Measurements from ENCODE around the gene FBN1. TPM values are rescaled to one million over a fixed set of nuclear protein-coding genes. Genes with fewer than 3 reads are reported as not detected.

Gene FBN1
- total and polyA plus RNA-seq, 2 of the 13 experiments (the other 11 are each of a cell fraction or from before 2014, with no cell fraction given): 1.5 to 3.0 TPM

DNA sequence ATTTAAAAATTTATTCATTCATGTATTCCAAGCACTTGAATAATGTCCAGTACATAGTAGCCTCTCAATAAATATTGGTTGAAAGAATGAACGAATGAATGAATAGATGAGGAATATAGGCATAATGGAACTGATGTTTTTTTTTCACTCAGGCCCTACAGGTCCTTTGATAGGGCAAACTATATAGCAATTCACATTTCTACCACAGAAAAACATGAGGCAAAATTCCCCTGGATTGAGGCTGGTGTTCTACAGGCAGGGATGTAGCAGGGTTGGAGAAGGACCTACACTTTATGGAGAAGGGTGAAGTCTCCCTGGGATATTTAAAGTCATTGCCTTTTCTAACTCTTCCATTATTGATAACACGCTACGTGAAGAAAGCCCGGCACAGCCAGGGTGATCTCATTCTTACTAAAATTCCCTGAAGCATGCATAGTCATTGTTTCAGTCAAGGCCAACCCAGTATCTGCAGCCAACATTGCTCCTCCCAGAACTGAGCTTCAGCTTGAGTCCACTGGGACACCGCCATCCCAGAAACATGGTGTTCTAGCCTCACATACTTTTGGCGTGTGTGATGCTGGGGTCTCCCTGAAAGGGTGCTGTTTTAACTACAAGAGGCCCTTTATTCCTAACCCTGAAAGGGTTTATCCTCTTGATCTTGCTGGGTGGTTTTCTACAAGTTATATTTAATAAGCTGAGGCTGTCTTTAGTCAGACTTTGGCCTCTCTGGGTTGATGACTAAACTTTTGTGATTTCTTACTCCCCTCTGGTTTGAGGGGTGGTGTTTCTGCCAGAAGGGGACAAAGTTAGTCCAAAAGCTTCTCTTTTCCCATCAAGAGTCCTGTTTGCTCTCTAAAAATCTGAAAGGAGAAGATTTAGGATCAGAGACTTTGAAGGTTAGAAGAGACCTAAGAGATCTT, 25.9 kb upstream of the FBN1 start:
- no peak overlapping the region for H3K4me2 ChIP-seq (ENCODE audit: low read depth, low read length)
- 57% methylated on average over 6 of the region's 6 CpGs for WGBS (ENCODE audit: low lambda C conversion rate)
- no peak for FAIRE-seq
- H4K20me1 ChIP-seq (ENCODE audit: insufficient read depth, low read length): no peaks in the 10 kb centered on the region
- no peak overlapping the region for H3K27ac ChIP-seq (ENCODE audit: extremely low read length, insufficient read depth, low read length)
- TF ChIP-seq, protein P1, sequence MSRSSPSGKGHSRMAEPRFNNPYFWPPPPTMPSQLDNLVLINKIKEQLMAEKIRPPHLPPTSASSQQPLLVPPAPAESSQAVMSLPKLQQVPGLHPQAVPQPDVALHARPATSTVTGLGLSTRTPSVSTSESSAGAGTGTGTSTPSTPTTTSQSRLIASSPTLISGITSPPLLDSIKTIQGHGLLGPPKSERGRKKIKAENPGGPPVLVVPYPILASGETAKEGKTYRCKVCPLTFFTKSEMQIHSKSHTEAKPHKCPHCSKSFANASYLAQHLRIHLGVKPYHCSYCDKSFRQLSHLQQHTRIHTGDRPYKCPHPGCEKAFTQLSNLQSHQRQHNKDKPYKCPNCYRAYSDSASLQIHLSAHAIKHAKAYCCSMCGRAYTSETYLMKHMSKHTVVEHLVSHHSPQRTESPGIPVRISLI (CRISPR knock-in tag; IDR thresholded peaks at IDR 0.05; ENCODE audit: borderline replicate concordance): no peak
- TF ChIP-seq ISL2 (CRISPR knock-in tag; IDR thresholded peaks at IDR 0.05) (no peak), FOXJ3 (CRISPR knock-in tag; IDR thresholded peaks at IDR 0.05; ENCODE audit: borderline replicate concordance) (no peak), SMC3 (IDR thresholded peaks at IDR 0.05; ENCODE audit: low read length) (no peak), YEATS4 (CRISPR knock-in tag; IDR thresholded peaks at IDR 0.05; ENCODE audit: borderline replicate concordance) (no peak), ZNF235 (CRISPR knock-in tag; IDR thresholded peaks at IDR 0.05; ENCODE audit: borderline replicate concordance) (no peak), SMARCE1 (IDR thresholded peaks at IDR 0.05; ENCODE audit: borderline replicate concordance) (no peak), ZNF282 (IDR thresholded peaks at IDR 0.05; ENCODE audit: partially characterized antibody) (no peak), POLR2AphosphoS5 (IDR thresholded peaks at IDR 0.05; ENCODE audit: low read depth, low read length) (no peak), SRY (CRISPR knock-in tag; IDR thresholded peaks at IDR 0.05) (no peak)
- TF ChIP-seq, protein P2, sequence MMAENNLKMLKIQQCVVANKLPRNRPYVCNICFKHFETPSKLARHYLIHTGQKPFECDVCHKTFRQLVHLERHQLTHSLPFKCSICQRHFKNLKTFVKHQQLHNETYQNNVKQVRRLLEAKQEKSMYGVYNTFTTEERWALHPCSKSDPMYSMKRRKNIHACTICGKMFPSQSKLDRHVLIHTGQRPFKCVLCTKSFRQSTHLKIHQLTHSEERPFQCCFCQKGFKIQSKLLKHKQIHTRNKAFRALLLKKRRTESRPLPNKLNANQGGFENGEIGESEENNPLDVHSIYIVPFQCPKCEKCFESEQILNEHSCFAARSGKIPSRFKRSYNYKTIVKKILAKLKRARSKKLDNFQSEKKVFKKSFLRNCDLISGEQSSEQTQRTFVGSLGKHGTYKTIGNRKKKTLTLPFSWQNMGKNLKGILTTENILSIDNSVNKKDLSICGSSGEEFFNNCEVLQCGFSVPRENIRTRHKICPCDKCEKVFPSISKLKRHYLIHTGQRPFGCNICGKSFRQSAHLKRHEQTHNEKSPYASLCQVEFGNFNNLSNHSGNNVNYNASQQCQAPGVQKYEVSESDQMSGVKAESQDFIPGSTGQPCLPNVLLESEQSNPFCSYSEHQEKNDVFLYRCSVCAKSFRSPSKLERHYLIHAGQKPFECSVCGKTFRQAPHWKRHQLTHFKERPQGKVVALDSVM (CRISPR knock-in tag; IDR thresholded peaks at IDR 0.05): no peak
- TF ChIP-seq, protein P3, sequence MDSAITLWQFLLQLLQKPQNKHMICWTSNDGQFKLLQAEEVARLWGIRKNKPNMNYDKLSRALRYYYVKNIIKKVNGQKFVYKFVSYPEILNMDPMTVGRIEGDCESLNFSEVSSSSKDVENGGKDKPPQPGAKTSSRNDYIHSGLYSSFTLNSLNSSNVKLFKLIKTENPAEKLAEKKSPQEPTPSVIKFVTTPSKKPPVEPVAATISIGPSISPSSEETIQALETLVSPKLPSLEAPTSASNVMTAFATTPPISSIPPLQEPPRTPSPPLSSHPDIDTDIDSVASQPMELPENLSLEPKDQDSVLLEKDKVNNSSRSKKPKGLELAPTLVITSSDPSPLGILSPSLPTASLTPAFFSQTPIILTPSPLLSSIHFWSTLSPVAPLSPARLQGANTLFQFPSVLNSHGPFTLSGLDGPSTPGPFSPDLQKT (CRISPR knock-in tag; IDR thresholded peaks at IDR 0.05; ENCODE audit: borderline replicate concordance): no peak
- TF ChIP-seq, protein P4, sequence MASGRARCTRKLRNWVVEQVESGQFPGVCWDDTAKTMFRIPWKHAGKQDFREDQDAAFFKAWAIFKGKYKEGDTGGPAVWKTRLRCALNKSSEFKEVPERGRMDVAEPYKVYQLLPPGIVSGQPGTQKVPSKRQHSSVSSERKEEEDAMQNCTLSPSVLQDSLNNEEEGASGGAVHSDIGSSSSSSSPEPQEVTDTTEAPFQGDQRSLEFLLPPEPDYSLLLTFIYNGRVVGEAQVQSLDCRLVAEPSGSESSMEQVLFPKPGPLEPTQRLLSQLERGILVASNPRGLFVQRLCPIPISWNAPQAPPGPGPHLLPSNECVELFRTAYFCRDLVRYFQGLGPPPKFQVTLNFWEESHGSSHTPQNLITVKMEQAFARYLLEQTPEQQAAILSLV (CRISPR knock-in tag; IDR thresholded peaks at IDR 0.05; ENCODE audit: borderline replicate concordance): no peak
- TF ChIP-seq, protein P5, sequence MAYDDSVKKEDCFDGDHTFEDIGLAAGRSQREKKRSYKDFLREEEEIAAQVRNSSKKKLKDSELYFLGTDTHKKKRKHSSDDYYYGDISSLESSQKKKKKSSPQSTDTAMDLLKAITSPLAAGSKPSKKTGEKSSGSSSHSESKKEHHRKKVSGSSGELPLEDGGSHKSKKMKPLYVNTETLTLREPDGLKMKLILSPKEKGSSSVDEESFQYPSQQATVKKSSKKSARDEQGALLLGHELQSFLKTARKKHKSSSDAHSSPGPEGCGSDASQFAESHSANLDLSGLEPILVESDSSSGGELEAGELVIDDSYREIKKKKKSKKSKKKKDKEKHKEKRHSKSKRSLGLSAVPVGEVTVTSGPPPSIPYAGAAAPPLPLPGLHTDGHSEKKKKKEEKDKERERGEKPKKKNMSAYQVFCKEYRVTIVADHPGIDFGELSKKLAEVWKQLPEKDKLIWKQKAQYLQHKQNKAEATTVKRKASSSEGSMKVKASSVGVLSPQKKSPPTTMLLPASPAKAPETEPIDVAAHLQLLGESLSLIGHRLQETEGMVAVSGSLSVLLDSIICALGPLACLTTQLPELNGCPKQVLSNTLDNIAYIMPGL (CRISPR knock-in tag; IDR thresholded peaks at IDR 0.05; ENCODE audit: borderline replicate concordance in 1 of 2, low read depth in 1 of 2): no peak
- H3K4me1 ChIP-seq (ENCODE audit: insufficient read depth, low read length): no peaks in the 10 kb centered on the region
- ChIA-PET POLR2A (no interaction called here), CTCF (ENCODE audit: low intra/inter-chr PET ratio, low total read pairs) (no interaction called here)
- peak; percentile 24; the same call in 2 of the 3 replicates for ATAC-seq
- DNase-seq (ENCODE audit: low spot score): no peak
- no peaks in the 10 kb centered on the region; a peak in 1 of 5 replicates for H3K27me3 ChIP-seq (ENCODE audit: control insufficient read depth in 1 of 2, insufficient read depth in 2 of 2, low read length in 2 of 2)
- H3K4me3 ChIP-seq (replicated peaks in 1 of 3; ENCODE audit: insufficient read depth in 1 of 3, low read depth in 2 of 3, low read length in 3 of 3): no peak overlapping the region
- H3K79me2 ChIP-seq (ENCODE audit: insufficient read depth, low read length): no peaks in the 10 kb centered on the region
- no peaks in the 10 kb centered on the region for H3K9me3 ChIP-seq (ENCODE audit: low read length)
- no peaks in the 10 kb centered on the region for H3K36me3 ChIP-seq (replicated peaks in 1 of 2; ENCODE audit: control insufficient read depth in 1 of 2, insufficient read depth in 2 of 2, low read length in 2 of 2)
- no peak overlapping the region for H2AFZ ChIP-seq (ENCODE audit: low read length)
- no TSS peak for BruUV-seq (replicated peaks)
- intact Hi-C loops (cut with micrococcal nuclease; ENCODE audit: unreplicated experiment): no loop called here
- in situ Hi-C loops (cut with HindIII; ENCODE audit: extremely low pct_ligation_motif_present, low pct_unique_long_range_greater_than_20kb): no loop called here
- H3K9ac ChIP-seq (ENCODE audit: insufficient read depth, low read depth, low read length): no peak overlapping the region
